SK-N-SH (cell line): Measurements from ENCODE around the gene NRGN. TPM values are rescaled to one million over a fixed set of nuclear protein-coding genes. Genes with fewer than 3 reads are reported as not detected.

ENCODE experiments used
- CTCF ChIA-PET: fragments of 300-600, 350-600 bp; formaldehyde crosslinking; extraction: SDS; loops from one replicate; lab custom pipeline; 2021; lab: Yijun Ruan, JAX
- POLR2A ChIA-PET: fragments of 350-600 bp; sonication (Branson Sonifier 250); formaldehyde crosslinking; extraction: SDS; loops from one replicate; lab custom pipeline; 2020; ENCODE audit warnings: antibody characterized with exemption, inconsistent platforms; lab: Yijun Ruan, JAX
- DNase-seq: peaks from one replicate; pipeline ENCODE4 v3.0.0; 2012
- H2AFZ ChIP-seq: fragments of 200-600 bp; sonication (generic); 2 replicates; pipeline ENCODE4 v1.8.1; 2016; ENCODE audit warnings: antibody characterized with exemption, mild to moderate bottlenecking, low read depth
- H3F3A ChIP-seq: fragments of 200-600 bp; sonication (generic); replicated peaks from 2 replicates; pipeline ENCODE3; 2016; ENCODE audit warnings: antibody characterized with exemption, mild to moderate bottlenecking; ENCODE audit not compliant: insufficient read depth
- H3K27ac ChIP-seq, 2 experiments: fragments of 200-500 bp in 1 of 2; fragments of 200-600 bp in 1 of 2; sonication (Bioruptor generic) in 1 of 2; sonication (generic), shearing (Covaris generic) in 1 of 2; 2 replicates each; pipeline versions ENCODE4 v1.5.1 to v1.6.1; 2014 to 2016; ENCODE audit warnings: low read depth in 2 of 2, inconsistent platforms in 1 of 2, low read length in 1 of 2, mild to moderate bottlenecking in 1 of 2, mixed read lengths in 1 of 2
- H3K27me3 ChIP-seq: fragments of 200-600 bp; sonication (generic), shearing (Covaris generic); 2 replicates; pipeline ENCODE4 v1.6.1; 2016; ENCODE audit warnings: mixed run types; ENCODE audit not compliant: insufficient read depth
- H3K36me3 ChIP-seq, 2 experiments: fragments of 200-500 bp in 1 of 2; fragments of 200-600 bp in 1 of 2; sonication (Bioruptor generic) in 1 of 2; sonication (generic) in 1 of 2; replicated peaks in 1 of 2; 2 replicates each; pipeline versions ENCODE3 to v1.5.1; 2014 to 2016; ENCODE audit warnings: low read length in 1 of 2, mild to moderate bottlenecking in 1 of 2; ENCODE audit not compliant: insufficient read depth in 2 of 2, control insufficient read depth in 1 of 2
- H3K4me1 ChIP-seq, 2 experiments: fragments of 200-500 bp in 1 of 2; fragments of 200-600 bp in 1 of 2; sonication (Bioruptor generic) in 1 of 2; sonication (generic), shearing (Covaris generic) in 1 of 2; 2 replicates each; pipeline versions ENCODE4 v1.5.1 to v1.6.1; 2014 to 2016; ENCODE audit warnings: low read depth in 1 of 2, low read length in 1 of 2, mixed run types in 1 of 2; ENCODE audit not compliant: insufficient read depth in 2 of 2, control insufficient read depth in 1 of 2
- H3K4me2 ChIP-seq: fragments of 200-600 bp; sonication (generic), shearing (Covaris generic); 2 replicates; pipeline ENCODE4 v1.6.1; 2017; ENCODE audit warnings: mixed run types
- H3K4me3 ChIP-seq, 2 experiments: fragments of 200-500 bp in 1 of 2; fragments of 200-600 bp in 1 of 2; sonication (Bioruptor generic) in 1 of 2; sonication (generic), shearing (Covaris generic) in 1 of 2; 2 replicates each; pipeline versions ENCODE4 v1.5.1 to v1.8.1; 2014 to 2016; ENCODE audit warnings: low read depth in 2 of 2, inconsistent platforms in 1 of 2, low read length in 1 of 2, mild to moderate bottlenecking in 1 of 2, mixed read lengths in 1 of 2, moderate library complexity in 1 of 2
- H3K79me2 ChIP-seq: fragments of 200-600 bp; sonication (generic); 2 replicates; pipeline ENCODE4 v1.8.1; 2017; ENCODE audit warnings: mild to moderate bottlenecking; ENCODE audit not compliant: insufficient read depth
- H3K9ac ChIP-seq: fragments of 200-600 bp; sonication (generic); 2 replicates; pipeline ENCODE4 v1.6.1; 2017; ENCODE audit warnings: mixed run types
- H3K9me2 ChIP-seq: fragments of 200-600 bp; sonication (generic); 2 replicates; pipeline ENCODE4 v1.6.1; 2017; ENCODE audit warnings: mixed run types
- H3K9me3 ChIP-seq: fragments of 200-600 bp; sonication (generic); 2 replicates; pipeline ENCODE4 v1.6.1; 2017; ENCODE audit warnings: mixed run types, mild to moderate bottlenecking, moderate library complexity
- H4K20me1 ChIP-seq: fragments of 200-600 bp; sonication (generic); 2 replicates; pipeline ENCODE4 v1.6.1; 2017; ENCODE audit warnings: mild to moderate bottlenecking, mixed run types; ENCODE audit not compliant: insufficient read depth
- CTCF ChIP-seq: fragments of 200-600 bp; sonication (generic); IDR thresholded peaks from 2 replicates; pipeline ENCODE4 v1.6.1; 2017; ENCODE audit warnings: antibody characterized with exemption, mild to moderate bottlenecking, moderate library complexity
- ELF1 ChIP-seq: IDR thresholded peaks from 2 replicates; pipeline ENCODE4 v1.4.0; 2012
- EZH2phosphoT487 ChIP-seq: fragments of 200-600 bp; sonication (generic); IDR thresholded peaks from 2 replicates; pipeline ENCODE4 v1.6.1; 2017; ENCODE audit warnings: low read depth, mixed run types, mild to moderate bottlenecking, antibody characterized with exemption, moderate library complexity, borderline replicate concordance
- FOXJ3 ChIP-seq: sonication (generic); formaldehyde crosslinking; IDR thresholded peaks from 2 replicates; pipeline ENCODE4 v1.5.1; 2020; ENCODE audit warnings: mild to moderate bottlenecking, missing genetic modification reagents
- FOXM1 ChIP-seq: IDR thresholded peaks from 2 replicates; pipeline ENCODE4 v1.4.0; 2012; ENCODE audit warnings: low read depth, mild to moderate bottlenecking
- GATA2 ChIP-seq: sonication (generic); formaldehyde crosslinking; IDR thresholded peaks from 2 replicates; pipeline ENCODE4 v1.5.0; 2020; ENCODE audit warnings: mild to moderate bottlenecking, missing genetic modification reagents
- JUND ChIP-seq: IDR thresholded peaks from 2 replicates; pipeline ENCODE4 v1.4.0; 2012
- MEF2A ChIP-seq: IDR thresholded peaks from 2 replicates; pipeline ENCODE4 v1.4.0; 2012; ENCODE audit warnings: low read depth, borderline replicate concordance
- MXI1 ChIP-seq: IDR thresholded peaks from 2 replicates; pipeline ENCODE4 v1.6.1; 2012; ENCODE audit warnings: mild to moderate bottlenecking, low read depth, low read length, improper control_type of control experiment
- PBX3 ChIP-seq: IDR thresholded peaks from 2 replicates; pipeline ENCODE4; 2012
- REST ChIP-seq: IDR thresholded peaks from 2 replicates; pipeline ENCODE4 v1.6.1; 2012; ENCODE audit warnings: mild to moderate bottlenecking, low read depth, low read length, moderate library complexity
- RFX5 ChIP-seq: IDR thresholded peaks from 2 replicates; pipeline ENCODE4 v1.6.1; 2012; ENCODE audit warnings: mild to moderate bottlenecking, improper control_type of control experiment, low read length
- SIN3A ChIP-seq: IDR thresholded peaks from 2 replicates; pipeline ENCODE4 v1.6.1; 2012; ENCODE audit warnings: low read depth, mild to moderate bottlenecking, low read length, moderate library complexity, borderline replicate concordance
- SMC3 ChIP-seq: IDR thresholded peaks from 2 replicates; pipeline ENCODE4 v1.6.1; 2012; ENCODE audit warnings: low read depth, low read length, improper control_type of control experiment
- TAF1 ChIP-seq: IDR thresholded peaks from 2 replicates; pipeline ENCODE4 v1.6.1; 2012; ENCODE audit warnings: low read depth, mild to moderate bottlenecking, low read length, moderate library complexity, borderline replicate concordance
- TEAD4 ChIP-seq: IDR thresholded peaks from 2 replicates; pipeline ENCODE4 v1.4.0; 2012; ENCODE audit warnings: mild to moderate bottlenecking, borderline replicate concordance; ENCODE audit not compliant: insufficient read depth
- USF1 ChIP-seq: IDR thresholded peaks from 2 replicates; pipeline ENCODE4 v1.4.0; 2012; ENCODE audit warnings: low read depth, borderline replicate concordance
- YY1 ChIP-seq: IDR thresholded peaks from 2 replicates; pipeline ENCODE4 v1.4.0; 2012; ENCODE audit warnings: low read depth, mild to moderate bottlenecking
- WGBS: methylation state at CpG from one replicate; pipeline ENCODE4 v1.1.6; 2017; ENCODE audit warnings: low lambda C conversion rate; 5-methylcytosine and 5-hydroxymethylcytosine counted together
- polyA plus RNA-seq, 3 experiments: library from polyadenylated mRNA; depleted of rRNA; stranded (reverse); fragments of >200 nt; gene quantifications; 2 replicates each; pipeline ENCODE4 v1.2.3, GENCODE V29; 2012

NRGN gene
- polyA plus RNA-seq, 1 of the 3 experiments (the other 2 are of a cell fraction), result 6.8 TPM

DNA sequence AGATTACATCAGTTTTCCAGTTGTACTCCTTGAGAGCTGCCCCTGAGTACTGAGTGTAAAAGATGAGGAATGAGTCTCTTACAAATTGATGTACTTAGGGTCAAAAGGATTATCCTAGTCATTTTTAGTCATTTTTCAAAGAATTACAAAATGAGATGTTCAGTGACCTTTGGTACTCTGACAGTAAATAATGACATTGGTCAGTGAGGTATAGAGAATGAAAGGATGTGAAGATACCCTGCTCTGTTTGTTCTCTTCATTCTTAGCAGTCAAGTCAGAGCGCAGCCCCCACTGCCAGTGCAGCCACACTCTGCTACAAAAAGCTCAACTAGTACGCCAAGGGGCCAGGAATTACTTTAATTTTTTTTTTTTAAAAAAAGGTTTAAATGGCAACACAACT lies 26.4 kb downstream of the NRGN start:
- CTCF ChIA-PET, result interaction anchor here (0.6 to 8.0 kb wide), 8 partner anchors 9 to 214 kb away, joined by 3 to 62 read pairs (median 7); no protein-coding TSS in a partner anchor
- 91% methylated on average over 2 of the region's 2 CpGs for WGBS
- Histone ChIP-seq H3K79me2 (peaks cover 4% of the 10 kb centered on the region; the same call in 1 of the 2 replicates), H3K9me3 (no peaks in the 10 kb centered on the region), H3K27ac (no peak overlapping the region), H3K4me2 (no peak overlapping the region), H4K20me1 (peaks cover 5% of the 10 kb centered on the region; the same call in 1 of the 2 replicates), H3K4me1 (peaks cover 7 to 13% of the 10 kb centered on the region in 2 experiments; a peak in 2 of 4 replicates), H3K27me3 (no peaks in the 10 kb centered on the region), H3K9ac (no peak overlapping the region), H2AFZ (no peak overlapping the region), H3F3A (peaks cover 21% of the 10 kb centered on the region), H3K36me3 (peaks cover 38 to 51% of the 10 kb centered on the region in 2 experiments), H3K9me2 (no peaks in the 10 kb centered on the region), H3K4me3 (no peak overlapping the region)
- POLR2A ChIA-PET, result interaction anchor here (0.6 kb wide), 1 partner anchor 35 kb away, joined by 5 read pairs; no protein-coding TSS in a partner anchor
- DNase-seq, result no peak
- TF ChIP-seq CTCF, result no peak

DNA sequence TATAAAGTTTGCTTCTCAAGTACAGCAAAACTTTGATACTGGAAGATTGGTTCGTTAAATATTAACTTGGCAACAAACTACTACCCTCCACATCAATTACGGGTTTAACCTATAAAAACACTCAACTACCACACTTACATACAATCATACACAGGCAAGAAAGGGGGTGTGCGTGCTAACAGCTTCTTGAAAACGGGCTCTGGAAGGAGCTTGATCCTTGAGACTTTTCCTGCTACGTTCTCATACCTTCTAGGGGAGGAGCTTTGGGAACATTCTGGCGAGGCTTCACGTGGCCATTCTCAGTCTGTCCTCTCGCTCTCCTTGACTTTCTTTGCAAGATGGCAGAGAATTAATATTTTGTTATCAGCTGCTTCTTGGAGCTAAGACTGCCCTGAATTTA lies 29.2 kb downstream of the NRGN start:
- H3K9ac ChIP-seq, result no peak overlapping the region
- 94% methylated on average over 8 of the region's 8 CpGs for WGBS
- no peak for DNase-seq
- H3K79me2 ChIP-seq, result peaks cover 16% of the 10 kb centered on the region; the same call in 1 of the 2 replicates
- H3F3A ChIP-seq, result peaks cover 26% of the 10 kb centered on the region
- POLR2A ChIA-PET, result no interaction called here
- CTCF ChIA-PET, result interaction anchor here (1.0 to 8.0 kb wide), 10 partner anchors 16 to 373 kb away, joined by 3 to 53 read pairs (median 5); partner anchors contain the start of genes SIAE and SPA17
- H3K9me2 ChIP-seq, result no peaks in the 10 kb centered on the region
- H3K36me3 ChIP-seq, result peaks cover 43 to 65% of the 10 kb centered on the region in 2 experiments
- H3K27ac ChIP-seq, result no peak overlapping the region
- H2AFZ ChIP-seq, result no peak overlapping the region
- no peak overlapping the region for H3K4me2 ChIP-seq
- no peak overlapping the region for H3K4me3 ChIP-seq
- no peaks in the 10 kb centered on the region for H4K20me1 ChIP-seq
- H3K4me1 ChIP-seq, result 0 out of 4 replicates have a peak, but pooled peaks cover 0 to 7% of the 10 kb centered on the region in 2 experiments
- no peaks in the 10 kb centered on the region for H3K9me3 ChIP-seq
- H3K27me3 ChIP-seq, result no peaks in the 10 kb centered on the region
- TF ChIP-seq FOXM1 (no peak), TAF1 (no peak), USF1 (no peak), EZH2phosphoT487 (no peak), REST (no peak), RFX5 (no peak), TEAD4 (no peak), ELF1 (no peak), MXI1 (no peak), YY1 (no peak), CTCF (no peak), GATA2 (CRISPR knock-in tag) (no peak), JUND (no peak), SIN3A (no peak), PBX3 (no peak), FOXJ3 (CRISPR knock-in tag) (no peak), SMC3 (no peak), MEF2A (no peak)
